ENCODE data around the gene VIPR2.

DNA sequence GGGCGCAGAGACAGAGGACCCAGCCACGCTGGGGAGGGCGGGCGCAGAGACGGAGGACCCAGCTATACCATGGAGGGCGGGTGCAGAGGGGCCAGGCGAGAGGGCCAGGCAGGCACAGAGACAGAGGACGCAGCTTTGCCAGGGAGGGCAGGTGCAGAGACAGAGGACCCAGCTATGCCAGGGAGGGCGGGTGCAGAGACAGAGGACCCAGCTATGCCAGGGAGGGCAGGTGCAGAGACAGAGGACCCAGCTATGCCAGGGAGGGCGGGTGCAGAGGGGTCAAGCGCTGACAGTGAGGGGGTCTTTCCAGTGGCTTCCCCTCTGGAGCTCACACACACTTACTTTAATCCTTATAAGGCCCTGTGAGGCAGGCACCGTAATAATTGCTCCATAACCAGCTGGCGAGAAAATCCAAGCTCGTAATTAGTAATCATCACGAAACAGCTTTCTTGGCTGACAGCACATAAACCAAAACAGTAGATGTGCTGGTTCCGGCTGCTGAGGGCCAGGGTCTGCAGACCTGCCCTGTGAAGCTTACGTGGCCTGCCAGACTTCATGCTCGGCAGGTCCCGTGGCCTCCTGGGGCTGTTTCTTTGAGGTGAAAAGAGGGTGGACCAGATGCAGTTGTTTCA is 137.2 kb downstream of the VIPR2 start:
- TF ChIP-seq, protein P1, sequence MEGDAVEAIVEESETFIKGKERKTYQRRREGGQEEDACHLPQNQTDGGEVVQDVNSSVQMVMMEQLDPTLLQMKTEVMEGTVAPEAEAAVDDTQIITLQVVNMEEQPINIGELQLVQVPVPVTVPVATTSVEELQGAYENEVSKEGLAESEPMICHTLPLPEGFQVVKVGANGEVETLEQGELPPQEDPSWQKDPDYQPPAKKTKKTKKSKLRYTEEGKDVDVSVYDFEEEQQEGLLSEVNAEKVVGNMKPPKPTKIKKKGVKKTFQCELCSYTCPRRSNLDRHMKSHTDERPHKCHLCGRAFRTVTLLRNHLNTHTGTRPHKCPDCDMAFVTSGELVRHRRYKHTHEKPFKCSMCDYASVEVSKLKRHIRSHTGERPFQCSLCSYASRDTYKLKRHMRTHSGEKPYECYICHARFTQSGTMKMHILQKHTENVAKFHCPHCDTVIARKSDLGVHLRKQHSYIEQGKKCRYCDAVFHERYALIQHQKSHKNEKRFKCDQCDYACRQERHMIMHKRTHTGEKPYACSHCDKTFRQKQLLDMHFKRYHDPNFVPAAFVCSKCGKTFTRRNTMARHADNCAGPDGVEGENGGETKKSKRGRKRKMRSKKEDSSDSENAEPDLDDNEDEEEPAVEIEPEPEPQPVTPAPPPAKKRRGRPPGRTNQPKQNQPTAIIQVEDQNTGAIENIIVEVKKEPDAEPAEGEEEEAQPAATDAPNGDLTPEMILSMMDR (IDR thresholded peaks at IDR 0.05 in 8 of 11, conservative IDR thresholded peaks at IDR 0.05 in 3 of 11), result no peak
- TF ChIP-seq POLR2A (IDR thresholded peaks at IDR 0.05) (no peak), POLR2AphosphoS5 (IDR thresholded peaks at IDR 0.05) (no peak)
